ENCODE results near the gene NEK11. TPM values are rescaled to one million over a fixed set of nuclear protein-coding genes. Genes with fewer than 3 reads are reported as not detected.

NEK11 gene
- total and polyA plus RNA-seq, 2 donors (not counting 3 experiments of a cell fraction or from before 2014, with no cell fraction given): 1.7 to 4.3 TPM

DNA sequence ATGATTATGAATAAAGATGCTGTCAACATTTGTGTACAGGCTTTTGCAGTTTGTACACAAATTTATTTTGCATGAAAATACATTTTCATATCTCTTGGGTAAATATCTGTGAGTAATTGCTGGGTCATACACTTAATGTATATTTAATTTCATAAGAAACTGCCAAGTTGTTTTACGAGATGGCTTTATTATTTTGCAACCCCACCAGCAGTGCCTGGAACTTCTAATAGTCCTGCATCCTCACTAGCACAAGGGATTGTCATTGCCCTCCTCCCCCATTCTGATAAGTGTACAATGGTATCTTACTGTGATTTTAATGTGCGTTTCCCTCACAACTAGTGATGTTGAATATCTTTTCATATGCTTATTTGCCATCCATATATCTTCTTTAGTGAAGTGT lies 45.2 kb upstream of the NEK11 start:
- BruUV-seq (replicated peaks): no TSS peak
- intact Hi-C loops (cut with micrococcal nuclease): no loop called here
- Histone ChIP-seq H3K9ac (replicated peaks; ENCODE audit: extremely low read depth, insufficient read depth, low read length) (no peak overlapping the region), H3K9me1 (replicated peaks; ENCODE audit: control insufficient read depth, extremely low read depth, insufficient read depth, low read length) (no peaks in the 10 kb centered on the region), H3K27ac (ENCODE audit: insufficient read depth, low read depth, low read length) (no peak overlapping the region), H3K4me1 (ENCODE audit: control insufficient read depth, extremely low read depth, insufficient read depth, low read length) (no peaks in the 10 kb centered on the region), H3K4me3 (replicated peaks in 1 of 3; ENCODE audit: insufficient read depth in 1 of 3, low read depth in 1 of 3, low read length in 3 of 3) (no peak overlapping the region), H4K20me1 (replicated peaks; ENCODE audit: control insufficient read depth, extremely low read depth, insufficient read depth, low read length) (no peaks in the 10 kb centered on the region), H3K79me2 (ENCODE audit: control insufficient read depth, insufficient read depth, low read length) (no peaks in the 10 kb centered on the region), H2AFZ (ENCODE audit: low read depth, low read length) (no peak overlapping the region), H3K27me3 (ENCODE audit: control insufficient read depth in 2 of 2, insufficient read depth in 2 of 2, low read length in 2 of 2) (no peaks in the 10 kb centered on the region), H3K9me3 (replicated peaks; ENCODE audit: control insufficient read depth, insufficient read depth, low read length) (no peaks in the 10 kb centered on the region), H3K4me2 (ENCODE audit: insufficient read depth, low read length) (no peak overlapping the region), H3K36me3 (ENCODE audit: control insufficient read depth in 2 of 2, extremely low read depth in 1 of 2, insufficient read depth in 2 of 2, low read length in 2 of 2) (peaks cover 0 to 12% of the 10 kb centered on the region in 2 experiments)
- CTCF ChIA-PET: interaction anchor here (2.1 kb wide), 1 partner anchor 13 kb away, joined by 5 read pairs; no protein-coding TSS in a partner anchor
- no peak for FAIRE-seq
- dilution Hi-C loops (cut with MboI; ENCODE audit: extremely low pct_ligation_motif_present, low sequenced_read_pairs): no loop called here
- TF ChIP-seq CTCF (IDR thresholded peaks at IDR 0.05; ENCODE audit: extremely low read depth in 1 of 2, insufficient read depth in 1 of 2, low read depth in 1 of 2, low read length in 2 of 2) (no peak), POLR2AphosphoS5 (IDR thresholded peaks at IDR 0.05; ENCODE audit: insufficient read depth, low read depth, low read length) (no peak), GATA2 (IDR thresholded peaks at IDR 0.05; ENCODE audit: insufficient read depth, insufficient read length, low read depth, low read length) (no peak), POLR2A (IDR thresholded peaks at IDR 0.05; ENCODE audit: low read depth, low read length) (no peak), MYC (IDR thresholded peaks at IDR 0.05; ENCODE audit: low read depth, low read length) (no peak), JUN (IDR thresholded peaks at IDR 0.05; ENCODE audit: borderline replicate concordance, insufficient read depth, insufficient read length, low read depth) (no peak), FOS (IDR thresholded peaks at IDR 0.05; ENCODE audit: borderline replicate concordance, insufficient read depth, low read length) (no peak), EZH2 (IDR thresholded peaks at IDR 0.05; ENCODE audit: borderline replicate concordance, low read depth, low read length, severe bottlenecking) (no peak)
- TF ChIP-seq, protein P1, sequence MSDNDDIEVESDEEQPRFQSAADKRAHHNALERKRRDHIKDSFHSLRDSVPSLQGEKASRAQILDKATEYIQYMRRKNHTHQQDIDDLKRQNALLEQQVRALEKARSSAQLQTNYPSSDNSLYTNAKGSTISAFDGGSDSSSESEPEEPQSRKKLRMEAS (IDR thresholded peaks at IDR 0.05; ENCODE audit: insufficient read depth, insufficient read length): no peak
- DNase-seq (ENCODE audit: low read depth, low spot score): no peak
- POLR2A ChIA-PET: no interaction called here
